OCI-M2 (cell line): ENCODE results near the gene UBE2F.
"Not testable (repeated sequence)": the region's sequence is repeated elsewhere in the genome, so short reads cannot be mapped to it uniquely, and the experiment has no call there.

Experiments
- DNase-seq: peaks from one replicate; lab custom pipeline; 2025; ENCODE audit not compliant: unreplicated experiment; lab: John Stamatoyannopoulos, UW

Gene UBE2F

GRCh38 chr2:237943395-237944094 lies 23.3 kb upstream of the UBE2F start:
- no peak for DNase-seq

- DNase-seq = no peak
Observed at GRCh38 chr2:237944302-237944701, 22.5 kb upstream of the UBE2F start.

- no peak for DNase-seq
Observed at GRCh38 chr2:237946423-237946822, 20.4 kb upstream of the UBE2F start.

- not testable (repeated sequence) for DNase-seq
Observed at GRCh38 chr2:237951354-237951753, 15.5 kb upstream of the UBE2F start.

- no peak for DNase-seq
Observed at GRCh38 chr2:237951878-237952277, 14.9 kb upstream of the UBE2F start.

- no peak for DNase-seq
Observed at GRCh38 chr2:237952851-237953250, 14.0 kb upstream of the UBE2F start.

- DNase-seq = no peak
Observed at GRCh38 chr2:237955640-237956401, 11.0 kb upstream of the UBE2F start.

- no peak for DNase-seq
Observed at GRCh38 chr2:237956402-237956736, 10.4 kb upstream of the UBE2F start.

GRCh38 chr2:237961637-237962036 lies 5.2 kb upstream of the UBE2F start:
- DNase-seq = no peak

- no peak for DNase-seq
Observed at GRCh38 chr2:237962432-237963084, 4.3 kb upstream of the UBE2F start.

GRCh38 chr2:237963490-237963991 lies 3.3 kb upstream of the UBE2F start:
- not testable (repeated sequence) for DNase-seq

GRCh38 chr2:237964194-237964577 lies 2.6 kb upstream of the UBE2F start:
- no peak for DNase-seq

- DNase-seq = no peak
Observed at GRCh38 chr2:237964578-237965404, 2.0 kb upstream of the UBE2F start.

- not testable (repeated sequence) for DNase-seq
Observed at GRCh38 chr2:237965844-237966243, 970 bp upstream of the UBE2F start.

- no peak for DNase-seq
Observed at GRCh38 chr2:237966250-237966564, 607 bp upstream of the UBE2F start.

- no peak for DNase-seq
Observed at GRCh38 chr2:237967463-237967951, 693 bp downstream of the UBE2F start.

- peak; percentile 28 for DNase-seq
Observed at GRCh38 chr2:237968048-237968862, 1.4 kb downstream of the UBE2F start.

- no peak for DNase-seq
Observed at GRCh38 chr2:237971661-237972060, 4.8 kb downstream of the UBE2F start.

GRCh38 chr2:237972211-237972610 lies 5.4 kb downstream of the UBE2F start:
- no peak for DNase-seq

GRCh38 chr2:237972936-237973335 lies 6.1 kb downstream of the UBE2F start:
- DNase-seq = no peak
